Stimulated activated naive CD8-positive, alpha-beta T cell treated with anti-CD3 and anti-CD28 coated beads, Interleukin-15, amount 100 ng/mL, for 72 hours (primary cell): ENCODE measurements around the gene CTRB1.

Experiments
- ATAC-seq: fragments of 150-1000 bp; cut with Tn5 transposase; 2 replicates; pipeline ENCODE4 v1.10.0; 2021; ENCODE audit warnings: mild to moderate bottlenecking, moderate library complexity
- DNase-seq, 2 donors: peaks; one replicate each; pipeline ENCODE4 v3.0.0; 2021 to 2022
- H3K27ac Mint-ChIP-seq, 2 donors: one replicate each; pipeline ENCODE4 v1.8.0; 2022; ENCODE audit warnings: mild to moderate bottlenecking in 2 of 2, mixed read lengths in 2 of 2, moderate library complexity in 2 of 2
- H3K27me3 Mint-ChIP-seq: one replicate; pipeline ENCODE4 v1.8.0; 2022; ENCODE audit warnings: mixed read lengths
- H3K4me1 Mint-ChIP-seq: one replicate; pipeline ENCODE4 v1.8.0; 2022; ENCODE audit warnings: mild to moderate bottlenecking, mixed read lengths
- H3K4me3 Mint-ChIP-seq, 2 donors: one replicate each; pipeline ENCODE4 v1.8.0; 2022; ENCODE audit warnings: mild to moderate bottlenecking in 2 of 2, mixed read lengths in 2 of 2, moderate library complexity in 1 of 2
- H3K9me3 Mint-ChIP-seq, 2 donors: one replicate each; pipeline ENCODE4 v1.8.0; 2022; ENCODE audit warnings: mixed read lengths in 2 of 2

CTRB1 gene

DNA sequence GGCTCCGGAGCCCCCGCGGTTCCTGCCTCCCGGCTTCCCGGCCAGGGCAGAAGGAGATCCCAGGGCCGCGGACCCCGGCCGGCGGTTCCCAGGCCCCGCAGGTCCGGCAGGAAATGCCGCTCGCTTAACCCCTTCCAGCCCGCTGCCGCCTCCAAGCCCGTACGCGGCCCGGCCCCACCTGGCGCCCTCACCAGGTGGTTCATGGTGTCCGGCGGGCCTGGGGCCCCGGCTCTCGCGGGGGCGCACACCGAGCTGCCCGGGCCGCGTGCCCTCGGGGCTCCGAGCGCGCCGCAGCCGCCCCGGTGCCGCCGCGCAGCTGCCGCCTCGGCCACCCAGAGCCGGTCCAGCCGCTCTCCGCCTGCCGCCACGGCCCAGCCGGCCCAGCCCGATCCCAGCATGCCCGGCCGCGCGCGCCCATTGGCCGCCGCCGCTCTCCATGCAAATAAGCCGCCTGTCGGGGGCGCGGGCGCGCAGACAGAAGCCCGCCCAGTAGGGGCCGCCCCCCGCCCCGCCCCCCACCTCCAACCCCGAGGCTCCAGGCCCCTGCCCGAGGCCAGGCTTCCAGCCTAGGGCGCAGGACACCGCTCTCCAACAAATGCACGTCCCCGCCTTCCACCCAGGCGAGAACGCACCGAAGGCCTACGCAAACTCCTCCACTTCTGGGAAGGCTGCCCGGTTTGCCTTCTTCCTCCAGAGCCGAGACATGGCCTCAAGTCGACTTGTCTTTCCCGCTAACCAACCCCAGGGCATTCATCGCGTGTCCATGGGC, 32.7 kb downstream of the CTRB1 start, which contains the start of gene BCAR1:
TSS of gene BCAR1 (minus strand) at position 345 of the 769 bp plus-strand sequence. CDS start at position 203, 142 bp downstream.
- no peak for DNase-seq

DNA sequence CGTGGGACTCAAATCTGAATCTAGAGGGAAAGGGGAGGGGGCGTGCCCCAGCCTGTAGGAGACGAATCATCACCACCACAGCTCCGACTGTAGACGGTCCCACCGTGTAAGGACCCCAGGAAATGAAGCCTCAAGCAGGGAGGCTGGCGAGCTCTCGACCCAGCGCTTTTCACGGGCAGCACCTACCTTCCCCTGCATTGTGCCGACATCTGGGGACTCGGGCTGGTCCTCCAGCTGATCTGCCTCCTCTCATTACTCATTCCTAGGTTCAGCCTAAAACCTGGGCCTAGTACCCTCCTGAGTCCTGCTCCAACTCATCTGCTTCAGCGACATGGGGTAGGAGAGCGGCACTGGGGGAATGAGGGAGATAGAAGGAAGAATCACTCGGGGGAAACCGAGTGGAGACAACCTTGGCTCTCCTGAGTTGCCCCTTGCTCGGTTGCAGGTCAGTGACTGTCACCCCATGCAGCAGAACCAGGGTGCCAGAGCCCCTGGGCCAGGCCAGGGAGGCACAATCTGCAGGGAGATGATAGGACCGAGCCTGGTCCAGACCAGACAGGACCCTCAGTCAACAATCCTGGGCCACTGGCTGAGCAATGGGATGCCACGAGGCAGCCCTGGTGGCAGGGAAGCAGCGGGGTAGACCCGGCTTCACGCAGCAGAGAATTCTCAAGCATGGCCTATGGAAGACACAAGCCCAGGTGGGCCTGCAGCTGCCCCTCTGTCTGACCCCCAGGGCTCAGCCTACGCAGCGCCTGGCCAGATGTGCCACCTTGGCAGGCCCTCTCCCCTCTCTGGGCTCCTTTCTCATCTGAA, 33.5 kb downstream of the CTRB1 start:
- Mint-ChIP-seq H3K27me3 (peaks cover 95% of the 10 kb centered on the region), H3K27ac (no peak overlapping the region), H3K9me3 (no peaks in the 10 kb centered on the region), H3K4me3 (peak overlapping the region; percentile 68 to 80), H3K4me1 (peaks cover 16% of the 10 kb centered on the region)
- DNase-seq (no peak), ATAC-seq (no peak)

More for the DNA sequence above, 32.7 kb downstream of the CTRB1 start, which contains the start of gene BCAR1:
- peaks cover 95% of the 10 kb centered on the region for H3K27me3 Mint-ChIP-seq
- H3K27ac Mint-ChIP-seq = no peak within 1 kb of the TSS
- H3K4me3 Mint-ChIP-seq = peak within 1 kb of the TSS; percentile 68 to 80
- peaks cover 16% of the 10 kb centered on the region for H3K4me1 Mint-ChIP-seq
- peak; percentile 34 for ATAC-seq
- no peaks in the 10 kb centered on the region for H3K9me3 Mint-ChIP-seq

DNA sequence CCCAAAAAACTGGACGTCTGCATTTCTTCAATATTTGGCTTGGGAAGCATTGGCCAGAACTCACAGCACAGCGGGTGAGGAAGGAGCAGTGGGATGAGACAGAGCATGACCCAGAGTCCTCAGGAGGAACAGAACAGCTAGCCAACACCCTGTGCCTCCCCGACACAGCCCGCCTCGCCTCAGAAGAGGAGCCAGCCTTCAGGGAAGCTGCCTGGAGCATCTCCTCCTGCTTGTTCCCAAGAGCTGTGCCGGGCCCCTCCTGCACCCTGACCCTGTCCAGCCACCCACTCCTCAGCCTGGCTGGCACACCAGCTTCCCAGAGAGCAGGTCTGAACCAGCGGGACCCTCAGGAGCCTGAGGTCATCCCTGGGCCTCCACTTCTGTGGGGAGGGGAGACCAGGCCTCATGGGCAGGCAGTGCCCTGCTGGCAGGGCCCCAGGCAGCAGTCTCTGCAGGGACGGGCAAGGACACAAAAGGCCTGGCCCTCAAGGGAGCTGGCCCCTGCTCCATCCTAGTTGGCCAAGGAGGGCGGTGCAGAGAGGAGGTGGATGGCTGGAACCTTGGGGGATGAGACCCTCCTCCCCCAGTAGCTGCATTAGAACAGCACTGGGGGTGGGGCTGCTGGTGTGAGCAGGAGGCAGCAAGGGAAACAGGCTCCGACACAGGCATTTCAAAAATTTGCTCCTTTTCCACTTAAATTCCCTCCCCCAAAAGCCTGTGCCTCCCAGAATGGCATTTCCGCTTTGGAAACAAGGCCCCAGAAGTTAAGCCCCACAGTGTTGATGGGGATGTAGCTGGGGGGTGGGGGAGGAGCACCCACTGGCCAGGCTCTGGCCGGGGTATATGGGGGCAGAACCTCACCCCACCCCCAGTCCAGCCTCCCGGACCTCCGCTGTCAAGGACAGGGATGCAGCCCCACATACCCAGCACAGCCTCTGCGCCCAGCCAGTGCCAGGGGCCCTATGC, 34.4 kb downstream of the CTRB1 start:
- H3K27ac Mint-ChIP-seq = no peak overlapping the region
- DNase-seq (no peak), ATAC-seq (no peak)
- H3K4me1 Mint-ChIP-seq = peaks cover 16% of the 10 kb centered on the region
- H3K9me3 Mint-ChIP-seq = no peaks in the 10 kb centered on the region
- no peak overlapping the region for H3K4me3 Mint-ChIP-seq
- peaks cover 95% of the 10 kb centered on the region for H3K27me3 Mint-ChIP-seq

- no peak for DNase-seq
- no peak for ATAC-seq
- no peaks in the 10 kb centered on the region for H3K9me3 Mint-ChIP-seq
- H3K27ac Mint-ChIP-seq = no peak overlapping the region
- H3K27me3 Mint-ChIP-seq = peaks cover 95% of the 10 kb centered on the region
- peaks cover 16% of the 10 kb centered on the region for H3K4me1 Mint-ChIP-seq
- no peak overlapping the region for H3K4me3 Mint-ChIP-seq
Observed at GRCh38 chr16:75254359-75254837, 35.6 kb downstream of the CTRB1 start.

DNA sequence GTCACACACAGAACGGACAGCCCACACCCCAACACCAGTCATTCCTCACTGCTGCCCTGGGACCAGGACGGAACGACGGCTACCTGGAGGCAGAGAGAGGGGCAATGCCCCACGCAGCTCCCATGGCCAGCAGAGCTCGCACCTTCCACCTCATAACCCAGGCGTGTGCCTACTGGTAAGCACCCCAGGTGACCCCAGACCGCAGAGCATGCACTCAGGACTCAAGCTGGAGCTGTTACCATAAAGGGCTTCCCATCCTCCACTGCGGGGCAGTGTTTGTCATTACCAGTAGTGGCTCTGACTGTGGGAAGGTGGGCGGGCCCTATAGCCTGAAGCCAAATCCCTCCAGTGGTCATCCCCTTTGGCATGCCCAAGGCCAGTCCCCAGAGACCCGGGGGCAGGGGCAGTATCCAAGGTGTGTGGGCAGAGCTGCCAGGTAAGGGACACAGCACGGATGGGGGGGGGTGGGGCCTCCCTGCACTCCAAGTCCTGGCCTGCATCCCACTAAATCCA, 37.3 kb downstream of the CTRB1 start:
- no peak overlapping the region for H3K27ac Mint-ChIP-seq
- DNase-seq (no peak), ATAC-seq (no peak)
- no peaks in the 10 kb centered on the region for H3K9me3 Mint-ChIP-seq
- H3K4me3 Mint-ChIP-seq = no peak overlapping the region
- peaks cover 81% of the 10 kb centered on the region for H3K27me3 Mint-ChIP-seq
- H3K4me1 Mint-ChIP-seq = peaks cover 6% of the 10 kb centered on the region

- DNase-seq = no peak
- H3K9me3 Mint-ChIP-seq = no peaks in the 10 kb centered on the region
- peak overlapping the region in 1 of 2 donors; percentile 27 for H3K27ac Mint-ChIP-seq
- H3K4me1 Mint-ChIP-seq = peaks cover 4% of the 10 kb centered on the region
- ATAC-seq = no peak
- H3K27me3 Mint-ChIP-seq = peaks cover 84% of the 10 kb centered on the region
- H3K4me3 Mint-ChIP-seq = no peak overlapping the region
Observed at GRCh38 chr16:75256696-75257343, 38.0 kb downstream of the CTRB1 start.

- Mint-ChIP-seq H3K9me3 (no peaks in the 10 kb centered on the region), H3K4me1 (no peaks in the 10 kb centered on the region), H3K27ac (peak overlapping the region in 1 of 2 donors; percentile 6), H3K27me3 (peaks cover 84% of the 10 kb centered on the region), H3K4me3 (no peak overlapping the region)
- peak; percentile 37 for ATAC-seq
- no peak for DNase-seq
Observed at GRCh38 chr16:75257886-75258806, 39.4 kb downstream of the CTRB1 start.

GRCh38 chr16:75258807-75259141, 40.0 kb downstream of the CTRB1 start:
- ATAC-seq (no peak), DNase-seq (no peak)
- Mint-ChIP-seq H3K4me1 (no peaks in the 10 kb centered on the region), H3K27me3 (peaks cover 84% of the 10 kb centered on the region), H3K4me3 (no peak overlapping the region), H3K9me3 (no peaks in the 10 kb centered on the region), H3K27ac (no peak overlapping the region)

- H3K27ac Mint-ChIP-seq = no peak overlapping the region
- H3K4me3 Mint-ChIP-seq = no peak overlapping the region
- peaks cover 77% of the 10 kb centered on the region for H3K27me3 Mint-ChIP-seq
- no peak for ATAC-seq
- no peak for DNase-seq
- peaks cover 6% of the 10 kb centered on the region for H3K4me1 Mint-ChIP-seq
- H3K9me3 Mint-ChIP-seq = no peaks in the 10 kb centered on the region
Observed at GRCh38 chr16:75260851-75261589, 42.2 kb downstream of the CTRB1 start.

GRCh38 chr16:75261590-75262078, 42.8 kb downstream of the CTRB1 start:
- peaks cover 77% of the 10 kb centered on the region for H3K27me3 Mint-ChIP-seq

GRCh38 chr16:75262104-75262799, 43.5 kb downstream of the CTRB1 start:
- DNase-seq (no peak), ATAC-seq (no peak)
- Mint-ChIP-seq H3K27me3 (peaks cover 78% of the 10 kb centered on the region), H3K4me3 (no peak overlapping the region), H3K9me3 (no peaks in the 10 kb centered on the region), H3K4me1 (peaks cover 13% of the 10 kb centered on the region), H3K27ac (no peak overlapping the region)

More at GRCh38 chr16:75261590-75262078, 42.8 kb downstream of the CTRB1 start:
- Mint-ChIP-seq H3K9me3 (no peaks in the 10 kb centered on the region), H3K27ac (no peak overlapping the region), H3K4me3 (no peak overlapping the region), H3K4me1 (peaks cover 12% of the 10 kb centered on the region)
- ATAC-seq (no peak), DNase-seq (no peak)

DNA sequence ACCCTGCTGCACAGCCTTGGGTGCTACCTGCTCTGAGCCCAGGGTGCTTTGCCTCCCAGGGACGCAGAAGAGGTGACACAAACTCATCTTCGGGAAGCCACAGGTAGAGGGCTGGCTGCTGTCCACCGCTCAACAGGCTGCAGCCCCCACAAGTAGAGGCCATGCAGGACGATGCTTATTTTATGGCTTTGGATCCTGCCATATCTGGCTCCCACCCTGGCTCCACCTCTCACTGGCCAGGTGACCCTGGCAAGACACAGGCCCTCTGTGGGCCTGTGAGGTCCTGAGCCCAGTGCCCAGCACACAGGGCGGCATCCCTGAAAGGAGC, 44.0 kb downstream of the CTRB1 start:
- no peaks in the 10 kb centered on the region for H3K9me3 Mint-ChIP-seq
- peaks cover 78% of the 10 kb centered on the region for H3K27me3 Mint-ChIP-seq
- no peak for DNase-seq
- no peak for ATAC-seq
- no peak overlapping the region for H3K27ac Mint-ChIP-seq
- no peak overlapping the region for H3K4me3 Mint-ChIP-seq
- peaks cover 13% of the 10 kb centered on the region for H3K4me1 Mint-ChIP-seq
